Panc1 (cell line): ENCODE data around the gene GABRB1.

Source experiments
- POLR2AphosphoS5 ChIP-seq: IDR thresholded peaks from 2 replicates; pipeline ENCODE4 v1.6.1; 2012; ENCODE audit warnings: mild to moderate bottlenecking, low read depth, low read length, moderate library complexity
- TCF7L2 ChIP-seq: IDR thresholded peaks from 2 replicates; pipeline ENCODE4 v1.6.1; 2011; ENCODE audit warnings: mild to moderate bottlenecking, low read depth, low read length, inconsistent platforms
- TF ChIP-seq, protein P1 (sequence below): fragments of 450-650 bp; IDR thresholded peaks from 2 replicates; pipeline ENCODE4 v1.5.1; 2017; ENCODE audit warnings: mild to moderate bottlenecking
- TF ChIP-seq, protein P2 (sequence below), 2 experiments: IDR thresholded peaks; 2 replicates each; pipeline ENCODE4 v1.6.1; 2011 to 2012; ENCODE audit warnings: low read depth in 2 of 2, control low read depth in 1 of 2, low read length in 1 of 2, mild to moderate bottlenecking in 1 of 2, moderate library complexity in 1 of 2; ENCODE audit not compliant: insufficient read depth in 1 of 2

DNA sequence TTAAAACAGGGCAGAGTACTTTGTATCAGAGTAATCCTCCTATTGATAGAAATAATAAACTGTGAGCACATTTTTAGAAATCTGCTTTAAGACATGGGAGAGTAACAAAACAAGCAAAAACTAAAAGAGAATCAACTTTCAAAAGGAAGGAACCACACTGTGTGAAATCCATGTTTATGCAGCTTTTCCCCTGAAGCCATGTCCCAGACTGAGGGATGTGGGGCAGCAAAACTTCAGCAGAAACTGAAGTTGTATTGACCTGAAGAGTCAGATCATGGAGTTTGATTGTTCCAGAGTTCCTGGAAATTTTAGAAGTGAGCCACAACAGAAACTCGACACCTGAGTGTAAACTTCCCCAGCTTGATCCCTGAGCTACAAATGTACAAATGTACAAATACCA is 378.9 kb downstream of the GABRB1 start:
- TF ChIP-seq POLR2AphosphoS5 (no peak), TCF7L2 (no peak)
- TF ChIP-seq, protein P1, sequence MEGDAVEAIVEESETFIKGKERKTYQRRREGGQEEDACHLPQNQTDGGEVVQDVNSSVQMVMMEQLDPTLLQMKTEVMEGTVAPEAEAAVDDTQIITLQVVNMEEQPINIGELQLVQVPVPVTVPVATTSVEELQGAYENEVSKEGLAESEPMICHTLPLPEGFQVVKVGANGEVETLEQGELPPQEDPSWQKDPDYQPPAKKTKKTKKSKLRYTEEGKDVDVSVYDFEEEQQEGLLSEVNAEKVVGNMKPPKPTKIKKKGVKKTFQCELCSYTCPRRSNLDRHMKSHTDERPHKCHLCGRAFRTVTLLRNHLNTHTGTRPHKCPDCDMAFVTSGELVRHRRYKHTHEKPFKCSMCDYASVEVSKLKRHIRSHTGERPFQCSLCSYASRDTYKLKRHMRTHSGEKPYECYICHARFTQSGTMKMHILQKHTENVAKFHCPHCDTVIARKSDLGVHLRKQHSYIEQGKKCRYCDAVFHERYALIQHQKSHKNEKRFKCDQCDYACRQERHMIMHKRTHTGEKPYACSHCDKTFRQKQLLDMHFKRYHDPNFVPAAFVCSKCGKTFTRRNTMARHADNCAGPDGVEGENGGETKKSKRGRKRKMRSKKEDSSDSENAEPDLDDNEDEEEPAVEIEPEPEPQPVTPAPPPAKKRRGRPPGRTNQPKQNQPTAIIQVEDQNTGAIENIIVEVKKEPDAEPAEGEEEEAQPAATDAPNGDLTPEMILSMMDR, result no peak
- TF ChIP-seq, protein P2, sequence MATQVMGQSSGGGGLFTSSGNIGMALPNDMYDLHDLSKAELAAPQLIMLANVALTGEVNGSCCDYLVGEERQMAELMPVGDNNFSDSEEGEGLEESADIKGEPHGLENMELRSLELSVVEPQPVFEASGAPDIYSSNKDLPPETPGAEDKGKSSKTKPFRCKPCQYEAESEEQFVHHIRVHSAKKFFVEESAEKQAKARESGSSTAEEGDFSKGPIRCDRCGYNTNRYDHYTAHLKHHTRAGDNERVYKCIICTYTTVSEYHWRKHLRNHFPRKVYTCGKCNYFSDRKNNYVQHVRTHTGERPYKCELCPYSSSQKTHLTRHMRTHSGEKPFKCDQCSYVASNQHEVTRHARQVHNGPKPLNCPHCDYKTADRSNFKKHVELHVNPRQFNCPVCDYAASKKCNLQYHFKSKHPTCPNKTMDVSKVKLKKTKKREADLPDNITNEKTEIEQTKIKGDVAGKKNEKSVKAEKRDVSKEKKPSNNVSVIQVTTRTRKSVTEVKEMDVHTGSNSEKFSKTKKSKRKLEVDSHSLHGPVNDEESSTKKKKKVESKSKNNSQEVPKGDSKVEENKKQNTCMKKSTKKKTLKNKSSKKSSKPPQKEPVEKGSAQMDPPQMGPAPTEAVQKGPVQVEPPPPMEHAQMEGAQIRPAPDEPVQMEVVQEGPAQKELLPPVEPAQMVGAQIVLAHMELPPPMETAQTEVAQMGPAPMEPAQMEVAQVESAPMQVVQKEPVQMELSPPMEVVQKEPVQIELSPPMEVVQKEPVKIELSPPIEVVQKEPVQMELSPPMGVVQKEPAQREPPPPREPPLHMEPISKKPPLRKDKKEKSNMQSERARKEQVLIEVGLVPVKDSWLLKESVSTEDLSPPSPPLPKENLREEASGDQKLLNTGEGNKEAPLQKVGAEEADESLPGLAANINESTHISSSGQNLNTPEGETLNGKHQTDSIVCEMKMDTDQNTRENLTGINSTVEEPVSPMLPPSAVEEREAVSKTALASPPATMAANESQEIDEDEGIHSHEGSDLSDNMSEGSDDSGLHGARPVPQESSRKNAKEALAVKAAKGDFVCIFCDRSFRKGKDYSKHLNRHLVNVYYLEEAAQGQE (IDR thresholded peaks at IDR 0.05; ENCODE audit: insufficient read depth in 1 of 2, low read depth in 2 of 2, low read length in 1 of 2), result no peak
